Measurements from ENCODE around the gene ATXN8OS.
"Not testable (repeated sequence)": the region's sequence is repeated elsewhere in the genome, so short reads cannot be mapped to it uniquely, and the experiment has no call there.

The ATXN8OS gene

GRCh38 chr13:70107498-70108281, at the start of gene ATXN8OS:
ATXN8OS (plus strand) TSS chr13:70107826.
- no peak for DNase-seq

GRCh38 chr13:70080012-70080411, 27.6 kb upstream of the ATXN8OS start:
- DNase-seq, result no peak

- no peak for DNase-seq
Measured at GRCh38 chr13:70087247-70087646, 20.4 kb upstream of the ATXN8OS start.

- DNase-seq, result no peak
Measured at GRCh38 chr13:70088926-70089325, 18.7 kb upstream of the ATXN8OS start.

- no peak for DNase-seq
Measured at GRCh38 chr13:70090036-70090723, 17.4 kb upstream of the ATXN8OS start.

- DNase-seq, result no peak
Measured at GRCh38 chr13:70098669-70099068, 9.0 kb upstream of the ATXN8OS start.

GRCh38 chr13:70104481-70104880, 3.1 kb upstream of the ATXN8OS start:
- DNase-seq, result no peak

- DNase-seq, result no peak
Measured at GRCh38 chr13:70107125-70107497, 515 bp upstream of the ATXN8OS start.

GRCh38 chr13:70108356-70109105, 905 bp downstream of the ATXN8OS start, which contains the start of gene KLHL1:
KLHL1 (minus strand) TSS chr13:70108452; CDS start chr13:70107699, 753 bp downstream.
- no peak for DNase-seq

GRCh38 chr13:70117338-70117905, 9.8 kb downstream of the ATXN8OS start:
- no peak for DNase-seq

- no peak for DNase-seq
Measured at GRCh38 chr13:70125693-70126092, 18.1 kb downstream of the ATXN8OS start.

GRCh38 chr13:70128098-70128497, 20.5 kb downstream of the ATXN8OS start:
- no peak for DNase-seq

GRCh38 chr13:70142658-70143057, 35.0 kb downstream of the ATXN8OS start:
- DNase-seq, result not testable (repeated sequence)

- no peak for DNase-seq
Measured at GRCh38 chr13:70162141-70162540, 54.5 kb downstream of the ATXN8OS start.

GRCh38 chr13:70170689-70171088, 63.1 kb downstream of the ATXN8OS start:
- DNase-seq, result no peak

GRCh38 chr13:70171151-70171550, 63.5 kb downstream of the ATXN8OS start:
- no peak for DNase-seq

- no peak for DNase-seq
Measured at GRCh38 chr13:70172946-70173597, 65.4 kb downstream of the ATXN8OS start.

GRCh38 chr13:70173598-70173959, 66.0 kb downstream of the ATXN8OS start:
- DNase-seq, result no peak

- DNase-seq, result no peak
Measured at GRCh38 chr13:70178346-70178745, 70.7 kb downstream of the ATXN8OS start.

All from GOT3 (cell line).